Epithelial cell of proximal tubule (primary cell): Measurements from ENCODE around the gene FXYD5. TPM values are rescaled to one million over a fixed set of nuclear protein-coding genes. Genes with fewer than 3 reads are reported as not detected.
"Not testable (repeated sequence)": the region's sequence is repeated elsewhere in the genome, so short reads cannot be mapped to it uniquely, and the experiment has no call there.

Experiments used
- DNase-seq: peaks from one replicate; pipeline ENCODE4 v3.0.0-alpha.2; 2011; ENCODE audit warnings: low read depth
- H3K4me3 ChIP-seq: 2 replicates; pipeline ENCODE4 v1.5.1; 2011; ENCODE audit warnings: low read depth, mild to moderate bottlenecking, low read length
- total RNA-seq: library from RNA; depleted of rRNA; stranded (reverse); fragments of >200 nt; gene quantifications from 2 replicates; pipeline ENCODE4 v1.2.3, GENCODE V29; 2015
- TF ChIP-seq, protein P1 (sequence below): conservative IDR thresholded peaks from 2 replicates; pipeline ENCODE4 v1.5.1; 2012; ENCODE audit warnings: low read depth, mild to moderate bottlenecking, low read length

The FXYD5 gene
- total RNA-seq, 1 donor from 2014 or later: 107 TPM

DNA sequence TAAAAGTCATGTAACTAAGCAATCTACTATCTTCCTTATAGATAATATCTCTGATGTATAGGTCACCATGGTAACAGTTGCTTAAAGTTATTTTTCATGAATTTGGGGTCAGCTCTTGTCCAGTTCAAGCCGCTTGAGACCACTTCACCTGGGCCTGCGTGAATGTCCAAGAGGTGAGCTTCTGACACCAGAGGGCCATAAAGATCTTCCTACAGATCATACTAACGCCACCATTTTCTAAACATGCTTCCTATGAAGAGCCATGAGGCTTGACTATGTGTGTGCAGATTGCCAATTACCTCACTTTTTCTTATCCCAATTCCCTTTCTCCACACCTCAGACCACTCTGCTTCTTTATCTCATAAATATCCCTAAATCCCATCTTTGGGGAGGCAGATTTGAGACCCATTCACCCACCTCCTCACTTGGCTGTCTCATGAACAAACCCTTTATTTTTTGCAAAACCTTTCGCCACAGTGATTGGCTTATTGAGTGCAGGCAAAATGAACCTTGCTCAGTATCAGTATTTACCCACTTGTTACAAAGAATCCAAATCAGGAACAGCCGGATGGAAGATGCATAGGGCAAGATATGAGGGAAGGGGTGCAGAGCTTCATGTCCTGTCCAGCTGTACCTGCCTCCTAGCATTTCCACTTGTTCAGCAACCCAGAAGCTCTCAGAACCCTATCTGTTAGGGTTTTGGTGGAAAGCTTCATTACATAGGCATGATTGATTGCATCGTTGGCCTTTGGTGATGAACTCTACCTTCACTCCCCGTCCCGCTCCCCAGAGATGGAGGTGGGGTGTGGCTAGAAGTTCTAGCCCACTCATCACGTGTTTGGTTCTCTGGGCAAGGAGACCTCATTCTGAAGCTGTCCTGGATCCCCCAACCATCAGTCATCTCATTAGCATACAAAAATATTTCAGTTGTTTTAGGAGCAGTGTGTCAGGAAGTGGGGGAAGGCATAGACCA is 39.8 kb downstream of the FXYD5 start:
- H3K4me3 ChIP-seq: no peak overlapping the region
- DNase-seq: no peak
- TF ChIP-seq, protein P1, sequence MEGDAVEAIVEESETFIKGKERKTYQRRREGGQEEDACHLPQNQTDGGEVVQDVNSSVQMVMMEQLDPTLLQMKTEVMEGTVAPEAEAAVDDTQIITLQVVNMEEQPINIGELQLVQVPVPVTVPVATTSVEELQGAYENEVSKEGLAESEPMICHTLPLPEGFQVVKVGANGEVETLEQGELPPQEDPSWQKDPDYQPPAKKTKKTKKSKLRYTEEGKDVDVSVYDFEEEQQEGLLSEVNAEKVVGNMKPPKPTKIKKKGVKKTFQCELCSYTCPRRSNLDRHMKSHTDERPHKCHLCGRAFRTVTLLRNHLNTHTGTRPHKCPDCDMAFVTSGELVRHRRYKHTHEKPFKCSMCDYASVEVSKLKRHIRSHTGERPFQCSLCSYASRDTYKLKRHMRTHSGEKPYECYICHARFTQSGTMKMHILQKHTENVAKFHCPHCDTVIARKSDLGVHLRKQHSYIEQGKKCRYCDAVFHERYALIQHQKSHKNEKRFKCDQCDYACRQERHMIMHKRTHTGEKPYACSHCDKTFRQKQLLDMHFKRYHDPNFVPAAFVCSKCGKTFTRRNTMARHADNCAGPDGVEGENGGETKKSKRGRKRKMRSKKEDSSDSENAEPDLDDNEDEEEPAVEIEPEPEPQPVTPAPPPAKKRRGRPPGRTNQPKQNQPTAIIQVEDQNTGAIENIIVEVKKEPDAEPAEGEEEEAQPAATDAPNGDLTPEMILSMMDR: no peak

DNA sequence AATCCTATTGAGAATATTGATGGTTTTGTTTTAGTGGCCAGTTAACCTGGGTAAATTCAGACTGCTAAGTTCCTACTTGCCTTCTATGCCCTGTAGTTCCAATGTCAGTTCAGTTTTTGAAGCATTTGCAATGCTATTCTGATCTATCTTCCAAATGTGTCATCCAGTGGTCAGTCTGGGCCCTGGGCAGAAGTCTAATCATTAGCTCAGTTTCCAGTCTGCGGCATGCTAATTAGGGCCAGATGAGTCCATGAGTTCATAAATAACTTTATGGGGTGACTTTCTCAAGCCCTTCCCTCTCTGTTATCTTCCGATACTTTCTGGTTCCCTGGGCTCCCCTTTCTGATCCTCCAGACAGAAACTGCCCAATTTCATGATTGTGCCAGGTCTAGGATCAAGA is 41.3 kb downstream of the FXYD5 start:
- TF ChIP-seq, protein P1: no peak
- peak; percentile 77 for DNase-seq
- no peak overlapping the region for H3K4me3 ChIP-seq

DNA sequence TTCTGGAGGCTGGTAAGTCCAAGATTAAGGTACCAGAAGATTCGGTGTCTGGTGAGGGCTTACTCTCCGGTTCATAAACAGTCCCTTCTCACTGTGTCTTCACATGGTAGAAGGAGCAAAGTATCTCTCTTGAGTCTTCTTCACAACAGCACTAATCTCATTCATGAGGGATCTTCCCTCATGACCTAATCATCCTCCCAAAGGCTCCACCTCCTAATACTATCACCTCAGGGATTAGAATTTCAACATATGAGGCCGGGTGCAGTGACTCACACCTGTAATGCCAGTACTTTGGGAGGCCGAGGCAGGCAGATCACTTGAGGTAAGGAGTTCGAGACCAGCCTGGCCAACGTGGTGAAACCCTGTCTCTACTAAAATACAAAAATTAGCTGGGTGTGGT is 42.3 kb downstream of the FXYD5 start:
- DNase-seq: peak; percentile 69
- not testable (repeated sequence) for H3K4me3 ChIP-seq

DNA sequence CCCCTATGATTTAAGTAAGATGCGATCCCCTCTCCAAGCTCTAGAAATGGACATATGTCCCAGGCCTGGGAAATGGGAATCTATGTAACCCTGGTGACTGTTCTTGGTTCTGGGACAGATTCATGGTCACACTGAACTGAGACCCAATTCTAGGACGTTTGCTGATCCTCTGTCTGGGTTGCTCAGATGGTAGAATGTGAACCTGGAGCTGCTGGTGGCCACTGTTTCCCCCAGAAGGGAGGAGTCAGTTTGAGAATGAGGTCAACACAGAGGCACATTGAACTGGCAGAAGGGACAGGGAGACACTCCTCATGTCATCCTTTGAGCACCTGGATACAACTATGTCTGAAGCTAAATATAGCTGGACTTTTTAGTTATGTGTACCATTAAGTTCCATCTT is 44.9 kb downstream of the FXYD5 start:
- no peak for DNase-seq
- TF ChIP-seq, protein P1: no peak
- no peak overlapping the region for H3K4me3 ChIP-seq

DNA sequence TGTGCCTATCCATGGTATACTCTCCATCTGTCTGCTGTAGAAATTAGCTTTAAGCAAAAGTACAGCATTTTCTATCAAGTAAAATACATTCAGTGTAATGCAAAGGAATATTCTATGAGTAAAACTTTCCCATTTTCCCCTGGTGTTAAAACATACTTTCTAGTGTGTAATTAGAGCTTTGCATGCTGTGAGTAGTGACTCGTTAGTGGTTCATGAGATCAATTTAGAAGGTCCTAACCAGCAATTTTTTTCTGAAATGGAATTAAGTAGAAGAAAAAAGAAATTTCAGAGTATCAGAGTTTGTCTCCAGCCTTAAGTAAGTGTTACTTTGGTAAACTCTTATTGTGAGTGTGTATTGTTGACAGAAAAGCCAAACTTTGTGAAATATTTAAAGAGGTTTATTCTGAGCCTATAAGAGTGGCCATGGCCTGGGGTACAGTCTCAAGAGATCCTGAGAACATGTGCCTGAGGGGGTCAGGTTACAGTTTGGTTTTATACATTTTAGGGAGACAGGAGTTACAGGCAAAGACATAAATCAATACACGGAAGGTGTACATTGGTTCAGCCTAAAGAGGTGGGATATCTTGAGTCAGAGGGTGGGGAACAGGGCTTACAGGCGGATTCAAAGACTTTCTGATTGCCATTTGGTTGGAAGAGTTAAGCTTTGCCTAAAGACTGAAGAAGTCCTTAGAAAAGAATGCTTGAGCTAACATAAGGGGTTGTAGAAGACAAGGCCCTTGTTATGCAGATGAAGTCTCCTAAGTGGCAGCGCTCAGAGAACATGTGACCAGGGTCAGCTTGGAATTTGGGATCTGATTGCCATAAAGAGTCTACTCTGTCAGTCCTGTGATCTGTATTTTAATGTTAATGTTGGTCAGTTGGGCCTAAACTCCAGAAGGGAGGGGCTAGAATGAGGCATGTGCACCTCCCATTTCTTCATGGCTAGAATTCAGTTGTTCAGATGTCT is 48.5 kb downstream of the FXYD5 start:
- no peak overlapping the region for H3K4me3 ChIP-seq
- TF ChIP-seq, protein P1: no peak
- no peak for DNase-seq

DNA sequence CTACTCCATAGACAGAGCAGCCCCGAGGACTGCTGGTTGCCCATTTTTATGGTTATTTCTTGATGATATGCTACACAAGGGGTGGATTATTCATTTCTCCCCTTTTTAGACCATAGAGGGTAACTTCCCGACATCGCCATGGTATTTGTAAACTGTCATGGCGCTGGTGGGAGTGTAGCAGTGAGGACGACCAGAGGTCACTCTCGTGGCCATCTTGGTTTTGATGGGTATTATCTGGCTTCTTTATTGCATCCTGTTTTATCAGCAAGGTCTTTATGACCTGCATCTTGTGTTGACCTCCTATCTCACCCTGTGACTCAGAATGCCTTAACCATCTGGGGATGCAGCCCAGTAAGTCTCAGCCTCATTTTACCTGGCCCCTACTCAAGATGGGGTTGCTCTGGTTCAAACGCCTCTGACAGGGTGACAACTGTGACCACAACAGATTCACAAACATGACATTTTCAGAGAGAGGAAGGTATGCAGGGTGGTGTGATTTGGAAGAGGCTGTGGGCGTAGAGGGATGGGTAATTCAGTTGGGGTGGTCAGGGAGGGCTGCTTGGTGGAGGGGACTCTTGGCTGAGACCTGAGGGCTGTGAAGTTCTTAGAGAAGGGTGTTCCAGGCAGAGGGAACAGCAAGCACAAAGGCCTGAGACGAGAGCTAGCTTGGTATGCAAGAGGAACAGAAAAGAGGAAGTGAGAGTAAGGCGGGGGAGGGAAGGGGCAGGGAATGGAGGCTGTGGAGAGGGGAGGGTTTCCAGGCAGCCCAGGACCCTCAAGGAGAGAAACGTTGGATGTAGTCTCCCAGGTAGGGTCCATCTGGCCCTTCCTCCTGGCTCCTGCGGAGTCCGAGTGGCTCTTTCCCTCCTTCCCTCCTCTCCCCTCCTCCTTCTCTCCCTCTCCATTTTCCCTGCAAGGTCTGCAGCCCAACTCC is 50.5 kb downstream of the FXYD5 start:
- DNase-seq: no peak
- no peak overlapping the region for H3K4me3 ChIP-seq
- TF ChIP-seq, protein P1: no peak
